HG02852 (cell line): ENCODE data around the gene ANGPTL4.
A peak's percentile ranks its signal among the peaks of the same experiment; 100 is the strongest.
"Not testable (repeated sequence)": the region's sequence is repeated elsewhere in the genome, so short reads cannot be mapped to it uniquely, and the experiment has no call there.

ENCODE experiments used
- ATAC-seq: cut with Tn5 transposase; IDR thresholded peaks from one replicate; pipeline ENCODE4 v1.9.1; 2021; ENCODE audit warnings: mild to moderate bottlenecking, moderate library complexity; ENCODE audit not compliant: unreplicated experiment

Gene ANGPTL4, protein sequence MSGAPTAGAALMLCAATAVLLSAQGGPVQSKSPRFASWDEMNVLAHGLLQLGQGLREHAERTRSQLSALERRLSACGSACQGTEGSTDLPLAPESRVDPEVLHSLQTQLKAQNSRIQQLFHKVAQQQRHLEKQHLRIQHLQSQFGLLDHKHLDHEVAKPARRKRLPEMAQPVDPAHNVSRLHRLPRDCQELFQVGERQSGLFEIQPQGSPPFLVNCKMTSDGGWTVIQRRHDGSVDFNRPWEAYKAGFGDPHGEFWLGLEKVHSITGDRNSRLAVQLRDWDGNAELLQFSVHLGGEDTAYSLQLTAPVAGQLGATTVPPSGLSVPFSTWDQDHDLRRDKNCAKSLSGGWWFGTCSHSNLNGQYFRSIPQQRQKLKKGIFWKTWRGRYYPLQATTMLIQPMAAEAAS

DNA sequence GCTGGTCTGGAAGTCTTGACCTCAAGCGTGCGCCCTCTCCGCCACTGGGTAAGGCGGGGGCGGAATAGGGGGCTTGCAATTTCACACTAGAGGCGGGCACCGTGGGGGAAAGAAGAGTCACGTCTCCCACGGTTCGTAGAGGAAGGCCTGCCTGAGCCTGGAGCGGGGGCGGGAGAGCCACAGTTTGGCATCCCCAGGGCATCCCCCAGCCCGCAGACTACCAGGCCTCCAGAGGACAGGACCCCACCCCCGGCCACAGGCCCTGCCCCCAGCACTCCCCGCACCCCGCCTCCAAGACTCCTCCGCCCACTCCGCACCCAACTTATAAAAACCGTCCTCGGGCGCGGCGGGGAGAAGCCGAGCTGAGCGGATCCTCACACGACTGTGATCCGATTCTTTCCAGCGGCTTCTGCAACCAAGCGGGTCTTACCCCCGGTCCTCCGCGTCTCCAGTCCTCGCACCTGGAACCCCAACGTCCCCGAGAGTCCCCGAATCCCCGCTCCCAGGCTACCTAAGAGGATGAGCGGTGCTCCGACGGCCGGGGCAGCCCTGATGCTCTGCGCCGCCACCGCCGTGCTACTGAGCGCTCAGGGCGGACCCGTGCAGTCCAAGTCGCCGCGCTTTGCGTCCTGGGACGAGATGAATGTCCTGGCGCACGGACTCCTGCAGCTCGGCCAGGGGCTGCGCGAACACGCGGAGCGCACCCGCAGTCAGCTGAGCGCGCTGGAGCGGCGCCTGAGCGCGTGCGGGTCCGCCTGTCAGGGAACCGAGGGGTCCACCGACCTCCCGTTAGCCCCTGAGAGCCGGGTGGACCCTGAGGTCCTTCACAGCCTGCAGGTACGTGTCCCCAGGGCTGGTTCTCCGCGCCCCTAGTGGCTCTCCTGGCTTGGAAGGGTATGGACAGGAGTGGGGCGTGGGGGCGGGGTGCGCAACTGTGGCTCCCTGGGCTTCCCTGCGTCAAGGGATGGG lies at the start of gene ANGPTL4:
Gene ANGPTL4 (plus strand): TSS at position 353 of the 969 bp plus-strand sequence. CDS start 167 bp downstream, at position 520.
- no peak for ATAC-seq

DNA sequence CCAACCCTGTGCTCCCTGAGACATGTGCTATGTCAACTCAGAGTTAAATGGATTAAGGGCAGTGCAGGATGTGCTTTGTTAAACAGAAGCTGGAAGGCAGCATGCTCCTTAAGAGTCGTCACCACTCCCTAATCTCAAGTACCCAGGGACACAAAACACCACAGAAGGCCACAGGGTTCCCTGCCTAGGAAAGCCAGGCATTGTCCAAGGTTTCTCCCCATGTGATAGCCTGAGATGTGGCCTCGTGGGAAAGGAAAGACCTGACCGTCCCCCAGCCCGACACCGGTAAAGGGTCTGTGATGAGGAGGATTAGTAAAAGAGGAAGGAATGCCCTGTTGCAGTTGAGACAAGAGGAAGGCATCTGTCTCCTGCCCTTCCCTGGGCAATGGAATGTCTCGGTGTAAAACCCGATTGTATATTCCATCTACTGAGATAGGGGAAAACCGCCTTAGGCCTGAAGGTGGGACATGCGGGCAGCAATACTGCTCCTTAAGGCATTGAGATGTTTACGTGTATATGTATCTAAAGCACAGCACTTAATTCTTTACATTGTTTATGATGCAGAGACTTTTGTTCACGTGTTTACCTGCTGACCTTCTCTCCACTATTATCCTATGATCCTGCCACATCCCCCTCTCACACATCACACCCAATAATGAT lies 48.8 kb upstream of the ANGPTL4 start:
- ATAC-seq = not testable (repeated sequence)

DNA sequence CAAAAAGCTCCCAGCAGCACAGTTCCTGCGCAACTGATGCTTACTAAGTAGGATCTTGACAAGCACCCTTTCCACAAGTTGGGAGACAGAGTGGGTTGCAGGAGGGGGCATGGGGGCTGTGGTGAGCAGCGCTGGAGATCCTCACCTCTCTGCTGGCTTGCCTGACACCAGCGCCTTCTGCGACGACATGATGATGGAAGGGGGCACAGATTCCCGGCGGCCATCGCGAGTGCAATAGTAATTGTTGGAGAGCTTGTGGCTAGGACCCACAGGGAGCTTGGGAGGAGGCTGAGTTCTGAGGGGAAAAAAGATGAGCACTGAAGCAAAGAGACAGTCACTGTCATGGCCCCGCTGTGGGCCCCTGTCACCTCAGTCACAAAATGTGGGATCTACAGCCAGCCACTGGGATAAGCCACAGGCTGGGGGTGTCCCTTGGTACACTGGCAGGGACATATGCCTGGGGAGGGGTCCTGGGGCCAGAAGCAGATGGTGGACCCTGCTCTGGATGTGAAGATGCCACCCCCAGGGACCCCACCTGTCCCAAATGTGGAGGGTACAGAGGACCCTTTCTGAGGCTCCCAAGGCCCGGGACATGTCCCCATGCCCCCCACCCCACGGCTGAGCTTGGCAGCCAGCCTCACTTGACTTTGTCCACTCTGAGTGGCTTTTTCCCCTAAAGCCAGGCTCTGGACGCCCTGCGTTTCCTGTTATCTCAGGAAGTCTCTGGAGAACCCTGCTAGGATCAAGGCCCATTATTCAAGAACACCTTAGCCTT lies 47.4 kb upstream of the ANGPTL4 start:
- ATAC-seq = no peak

DNA sequence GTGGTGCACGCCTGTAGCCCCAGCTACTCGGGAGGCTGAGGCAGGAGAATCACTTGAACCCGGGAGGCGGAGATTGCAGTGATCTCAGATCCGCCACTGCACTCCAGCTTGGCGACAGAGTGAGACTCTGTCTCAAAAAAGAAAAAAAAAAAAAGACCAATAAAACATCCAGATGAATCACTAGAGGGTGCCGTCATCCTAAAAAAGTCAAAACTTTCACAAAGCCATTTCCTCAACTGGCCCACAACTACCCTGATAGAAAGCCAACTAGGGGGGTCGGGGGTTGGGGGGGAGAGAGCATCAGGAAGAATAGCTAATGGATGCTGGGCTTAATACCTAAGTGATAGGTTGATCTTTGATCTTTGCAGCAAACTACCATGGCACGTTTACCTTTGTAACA lies 45.1 kb upstream of the ANGPTL4 start:
- ATAC-seq = not testable (repeated sequence)

DNA sequence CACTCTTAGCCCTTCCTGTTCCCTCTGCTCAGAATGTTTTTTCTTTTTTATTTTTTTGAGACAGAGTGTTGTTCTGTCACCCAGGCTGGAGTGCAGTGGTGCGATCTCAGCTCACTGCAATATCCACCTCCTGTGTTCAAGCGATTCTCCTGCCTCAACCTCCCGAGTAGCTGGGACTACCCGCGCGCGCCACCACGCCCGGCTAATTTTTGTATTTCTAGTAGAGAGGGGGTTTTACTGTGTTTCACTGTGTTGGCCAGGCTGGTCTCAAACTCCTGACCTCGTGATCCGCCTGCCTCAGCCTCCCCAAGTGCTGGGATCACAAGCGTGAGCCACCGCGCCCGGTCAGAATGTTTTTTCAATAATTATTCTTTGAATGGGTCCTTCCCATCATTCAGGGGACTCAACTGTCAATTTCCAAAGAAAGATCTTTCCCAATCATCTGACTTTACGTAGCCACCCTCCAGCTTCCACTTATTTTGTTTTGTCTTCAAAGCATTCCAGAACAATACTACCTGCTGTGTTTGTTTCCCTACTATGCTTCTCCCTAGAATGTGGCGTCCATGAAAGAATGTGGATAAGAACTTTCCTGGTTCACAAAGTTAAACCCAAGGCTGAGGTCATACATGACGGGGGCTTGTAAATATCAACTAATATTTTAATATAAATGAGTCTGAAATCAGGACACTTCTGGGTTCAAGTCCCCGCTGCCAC lies 44.0 kb upstream of the ANGPTL4 start:
- ATAC-seq = no peak

DNA sequence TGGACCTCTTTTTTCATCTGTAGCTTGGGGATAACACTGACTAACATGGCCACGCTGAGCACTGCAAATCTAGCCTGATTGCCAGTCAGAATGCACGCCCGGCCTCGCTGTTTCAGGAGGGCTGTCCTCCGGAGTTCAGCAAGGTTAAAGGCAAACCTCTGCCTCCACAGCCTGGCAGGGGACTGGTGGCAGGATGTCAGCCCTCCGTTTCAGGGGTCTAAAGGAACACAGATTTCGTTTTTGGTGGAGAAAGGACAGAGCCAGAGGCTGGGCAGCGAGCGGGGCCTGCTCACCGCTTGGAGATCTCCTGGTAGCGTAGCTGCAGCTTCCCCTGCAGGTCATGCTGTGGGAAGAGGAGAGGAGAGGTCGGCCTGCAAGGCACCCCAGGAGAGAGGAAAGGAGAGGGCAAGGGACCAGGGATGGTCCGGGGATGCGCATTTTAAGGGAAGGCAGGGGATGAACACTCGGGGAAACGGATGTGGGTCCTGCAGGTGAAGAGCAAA lies 43.3 kb upstream of the ANGPTL4 start:
- peak; percentile 8 for ATAC-seq

DNA sequence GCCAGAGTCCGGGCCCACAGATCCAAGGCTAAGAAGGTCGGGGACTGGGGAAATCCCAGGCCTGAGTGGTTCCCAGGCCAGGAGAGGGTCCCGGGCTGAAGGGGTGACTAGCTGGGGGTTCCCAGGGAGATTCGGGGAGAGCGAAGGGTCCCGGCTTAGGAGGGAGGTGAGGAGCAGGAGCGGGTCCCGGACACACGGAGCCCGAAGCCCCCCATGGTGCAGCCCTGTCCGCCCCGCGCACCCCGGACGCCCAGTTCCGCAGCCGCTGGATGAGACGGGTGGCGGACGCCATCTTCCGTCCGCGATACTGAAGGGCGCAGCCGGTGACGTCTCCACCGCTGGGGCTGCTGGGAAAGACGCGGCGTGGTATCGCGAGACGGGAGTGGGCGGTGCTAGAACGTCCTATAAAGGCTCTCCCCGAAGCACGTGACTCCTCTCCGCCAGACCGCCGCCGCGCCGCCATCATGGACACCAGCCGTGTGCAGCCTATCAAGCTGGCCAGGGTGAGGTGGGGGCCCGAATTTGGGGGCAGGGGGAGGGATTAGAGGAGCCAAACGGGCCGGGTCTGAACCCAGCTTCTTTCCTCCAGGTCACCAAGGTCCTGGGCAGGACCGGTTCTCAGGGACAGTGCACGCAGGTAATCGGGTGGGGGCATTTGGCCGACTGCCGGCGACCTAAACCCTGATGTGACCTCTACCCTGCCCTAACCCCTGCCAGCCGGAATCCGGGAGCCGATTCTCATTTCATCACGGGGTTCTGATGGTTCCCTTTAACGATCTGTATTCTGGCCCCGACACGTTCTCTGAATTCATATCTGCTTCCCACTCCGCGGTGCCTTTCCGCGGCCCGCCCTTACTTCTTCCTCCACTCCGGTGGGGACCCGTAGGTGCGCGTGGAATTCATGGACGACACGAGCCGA lies 42.6 kb upstream of the ANGPTL4 start, which contains the start of the genes NDUFA7 and RPS28:
Gene NDUFA7 (minus strand): TSS at position 309 of the 919 bp plus-strand sequence. CDS start 17 bp downstream, at position 292.
Gene RPS28 (plus strand): TSS at position 430 of the 919 bp plus-strand sequence. CDS start 35 bp downstream, at position 465.
- ATAC-seq = peak; percentile 87

DNA sequence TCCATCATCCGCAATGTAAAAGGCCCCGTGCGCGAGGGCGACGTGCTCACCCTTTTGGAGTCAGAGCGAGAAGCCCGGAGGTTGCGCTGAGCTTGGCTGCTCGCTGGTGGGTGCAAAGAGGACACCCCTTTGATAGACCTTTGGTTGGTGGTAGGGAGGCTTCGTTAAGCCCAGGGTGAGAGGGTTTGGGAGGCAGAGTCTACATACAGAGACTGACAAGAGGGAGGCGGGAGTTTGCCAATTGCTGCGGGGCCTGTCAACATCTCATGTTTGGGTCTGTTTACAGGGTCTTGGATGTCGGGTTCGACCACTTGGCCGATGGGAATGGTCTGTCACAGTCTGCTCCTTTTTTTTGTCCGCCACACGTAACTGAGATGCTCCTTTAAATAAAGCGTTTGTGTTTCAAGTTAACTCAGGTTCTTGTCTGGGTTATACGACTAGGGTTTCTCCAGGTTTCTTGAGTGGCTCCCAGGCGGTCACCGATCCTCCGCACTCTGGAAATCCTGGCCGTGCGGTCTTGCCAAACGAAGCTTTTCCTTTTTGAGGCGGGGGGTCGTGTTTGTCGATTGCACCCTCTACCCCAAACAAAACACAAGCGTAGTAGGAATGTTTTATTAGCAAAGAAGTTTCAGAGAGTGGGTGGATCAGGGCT lies 41.8 kb upstream of the ANGPTL4 start:
- no peak for ATAC-seq

DNA sequence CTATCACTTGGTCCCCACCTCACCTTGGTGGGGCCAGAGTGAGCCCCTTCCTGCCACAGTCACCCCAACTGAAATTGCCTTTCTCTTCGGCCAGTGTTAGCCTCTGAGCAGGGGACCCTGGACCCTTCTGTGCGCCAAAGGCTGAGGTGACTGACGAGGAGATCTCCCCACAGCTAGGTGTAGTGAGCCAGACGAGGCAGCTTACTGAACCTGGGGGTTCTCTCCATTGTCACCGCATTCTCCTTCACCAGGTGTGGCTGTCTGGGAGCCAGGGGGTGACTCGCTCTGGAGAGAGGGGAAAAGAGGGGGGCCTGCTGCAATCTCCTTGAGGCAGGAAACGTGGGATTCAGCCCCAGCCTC lies 41.3 kb upstream of the ANGPTL4 start:
- no peak for ATAC-seq

DNA sequence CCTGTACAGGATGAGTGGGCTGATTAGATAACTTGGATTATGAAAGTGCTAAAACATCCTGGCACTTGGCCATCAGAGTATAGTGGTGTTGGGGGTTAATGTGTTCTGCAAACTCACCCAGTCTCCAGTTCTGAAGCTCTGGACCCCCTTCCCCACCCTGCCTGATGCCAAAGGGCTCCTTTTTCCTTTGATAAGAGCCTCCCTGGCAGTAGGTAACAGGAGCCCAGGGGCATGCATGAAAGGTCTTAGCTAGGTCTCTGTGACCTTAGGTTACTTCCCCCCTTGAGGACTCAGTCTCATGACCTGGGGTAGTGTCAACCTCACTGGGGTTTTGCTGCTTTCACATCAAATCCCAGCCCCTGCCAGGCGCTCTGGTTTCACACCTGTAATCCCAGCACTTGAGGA lies 40.2 kb upstream of the ANGPTL4 start:
- ATAC-seq = no peak

DNA sequence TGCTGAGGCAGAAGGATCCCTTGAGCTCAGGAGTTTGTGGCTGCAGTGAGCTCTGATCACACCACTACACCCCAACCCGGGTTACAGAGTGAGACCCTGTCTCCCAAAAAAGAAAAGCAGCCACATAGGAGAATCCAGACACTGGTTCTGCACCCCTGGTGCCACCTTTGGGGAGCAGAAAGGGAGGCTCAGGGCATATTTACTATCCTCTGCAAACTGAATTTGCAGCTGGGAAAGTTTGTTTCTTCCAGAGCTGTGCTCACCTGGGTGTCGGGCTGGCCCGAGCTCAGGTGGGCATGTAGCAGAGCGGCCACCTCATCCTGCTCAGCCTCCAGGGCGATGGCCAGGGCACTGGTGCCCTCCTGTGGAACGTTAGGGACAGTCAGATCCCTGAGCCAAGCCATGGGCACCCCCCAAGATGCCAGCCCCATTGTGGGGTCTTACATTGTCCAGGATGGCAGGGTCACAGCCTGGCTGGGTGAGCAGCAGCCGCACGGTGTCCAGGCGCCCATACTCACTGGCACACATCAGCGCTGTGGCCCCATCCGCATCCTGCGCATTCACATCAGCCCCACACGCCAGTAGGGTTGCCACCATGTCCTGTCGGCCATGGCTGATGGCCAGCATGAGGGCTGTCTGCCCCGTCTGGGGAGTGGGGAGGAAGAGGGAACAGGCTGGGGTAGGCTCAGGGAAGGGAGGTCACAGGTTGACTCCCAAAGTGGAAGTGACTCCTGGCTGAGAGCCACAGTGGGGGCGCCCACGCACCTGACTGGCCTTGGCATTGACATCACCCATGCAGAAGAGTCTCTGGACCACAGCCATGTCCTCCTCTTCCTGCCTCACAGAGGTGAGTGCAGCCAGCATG lies 39.5 kb upstream of the ANGPTL4 start:
- ATAC-seq = no peak

DNA sequence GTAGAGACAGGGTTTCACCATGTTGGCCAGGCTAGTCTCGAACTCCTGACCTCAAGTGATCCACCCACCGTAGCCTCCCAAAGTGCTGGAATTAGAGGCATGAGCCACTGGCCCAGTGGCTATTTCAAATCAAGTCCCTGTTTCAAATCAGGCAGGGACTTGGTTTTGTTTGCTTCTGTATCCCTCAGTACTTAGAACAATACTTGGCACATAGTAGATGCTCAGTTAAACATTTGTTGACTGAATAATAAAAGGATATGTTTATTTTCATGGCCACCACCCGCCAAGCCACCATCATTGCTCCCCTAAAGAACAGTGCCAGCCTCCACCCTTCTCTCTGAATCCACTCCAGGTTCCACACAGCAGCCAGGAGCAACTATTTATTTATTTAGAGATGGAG lies 38.5 kb upstream of the ANGPTL4 start:
- ATAC-seq = no peak

DNA sequence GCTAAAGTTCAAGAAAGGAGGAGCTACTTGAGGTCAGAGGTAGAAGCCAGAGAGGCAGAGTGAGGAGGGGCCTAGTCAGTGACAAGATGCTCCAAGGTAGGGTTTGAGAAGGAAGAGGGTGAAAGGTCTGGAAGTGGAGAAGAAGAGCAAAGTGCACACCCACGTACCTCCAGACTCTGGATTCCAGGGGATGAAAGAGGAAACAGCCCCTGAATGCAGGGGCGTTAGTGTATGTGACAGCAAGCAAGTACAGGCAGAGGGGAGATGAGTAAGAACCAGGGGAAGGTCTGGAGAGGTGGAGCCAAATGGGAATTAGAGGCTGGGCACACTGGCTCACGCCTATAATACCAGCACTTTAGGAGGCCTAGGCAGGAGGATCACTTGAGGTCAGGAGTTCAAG lies 34.0 kb upstream of the ANGPTL4 start:
- ATAC-seq = no peak

DNA sequence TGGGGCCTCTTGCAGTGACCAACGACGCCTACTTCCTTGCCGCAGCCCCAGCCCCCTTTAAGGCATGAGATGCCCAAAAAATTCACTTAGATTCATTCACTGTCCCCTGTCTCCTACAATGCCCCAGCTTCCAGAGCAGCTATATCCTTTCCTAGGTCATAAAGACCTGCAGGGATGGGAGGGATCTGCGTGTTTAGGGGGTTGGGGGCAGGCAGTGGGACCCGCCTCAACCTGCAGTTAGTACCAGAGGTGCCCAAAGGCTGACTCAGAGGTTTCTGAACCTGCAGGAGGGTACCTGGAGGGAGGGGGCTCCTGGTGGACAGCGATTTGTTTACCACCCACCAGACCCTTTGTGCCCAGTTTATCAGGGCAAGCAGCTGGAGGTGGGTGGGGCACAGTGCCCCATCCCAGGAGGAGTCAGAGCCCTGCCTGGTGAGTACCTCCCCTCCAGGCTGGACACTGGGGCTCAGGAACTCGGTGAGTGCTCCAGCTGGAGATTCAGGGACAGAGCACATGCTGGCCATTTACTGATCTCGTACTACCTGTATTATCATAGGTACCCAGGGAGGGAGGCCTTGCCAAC lies 32.6 kb upstream of the ANGPTL4 start:
- no peak for ATAC-seq

DNA sequence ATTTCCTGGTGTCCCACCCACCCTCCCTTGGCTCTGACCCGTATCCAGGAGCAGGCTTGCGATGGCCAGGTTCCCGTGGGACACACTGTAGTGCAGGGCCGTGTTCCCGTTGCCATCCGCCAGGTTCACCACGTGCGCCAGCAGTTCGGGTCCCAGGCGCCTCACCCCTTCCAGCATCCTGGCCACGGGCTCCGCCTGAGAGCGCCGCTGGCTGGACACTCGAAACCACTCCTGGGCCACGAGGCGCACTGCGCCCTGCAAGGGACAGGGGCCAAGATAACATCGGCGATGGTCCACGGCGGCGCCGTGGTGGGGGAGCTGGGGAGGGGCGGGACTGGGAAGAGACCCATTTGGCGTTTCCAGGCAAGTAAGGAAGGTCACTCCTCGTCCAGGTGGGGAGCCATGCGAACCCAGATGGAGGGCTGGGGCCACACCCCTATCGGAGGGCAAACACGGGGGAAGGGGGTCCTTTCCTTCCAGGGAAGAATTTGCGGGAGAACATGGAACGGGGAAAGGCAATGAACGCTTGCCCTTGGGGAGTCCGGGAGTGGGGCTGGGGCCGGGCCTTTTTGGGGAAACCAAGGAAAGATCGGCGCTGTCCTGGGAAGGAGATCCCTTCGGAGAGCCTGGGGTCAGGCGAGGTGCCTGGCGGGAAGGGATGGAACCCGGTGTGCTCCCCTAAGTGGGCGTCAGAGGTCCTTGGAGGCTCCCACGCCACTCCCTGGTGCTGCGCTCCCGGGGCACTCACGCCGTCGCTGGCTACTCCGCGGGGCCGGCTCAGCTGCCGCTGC lies 30.8 kb upstream of the ANGPTL4 start:
- no peak for ATAC-seq
